Measurements from ENCODE around the gene SLC50A1.
A peak's percentile ranks its signal among the peaks of the same experiment; 100 is the strongest.

SLC50A1 gene

GRCh38 chr1:155091071-155092051, 44.3 kb upstream of the SLC50A1 start:
- peak in 1 of 2 experiments; percentile 68 for DNase-seq (ENCODE audit: low read depth in 1 of 2, low spot score in 1 of 2)
- H3K4me3 ChIP-seq (replicated peaks; ENCODE audit: insufficient read depth, low read length) = no peak overlapping the region
- no peak overlapping the region for H3K27ac ChIP-seq (replicated peaks)
- TF ChIP-seq GABPA (IDR thresholded peaks at IDR 0.05; ENCODE audit: low read depth) = no peak
- TF ChIP-seq, protein P1, sequence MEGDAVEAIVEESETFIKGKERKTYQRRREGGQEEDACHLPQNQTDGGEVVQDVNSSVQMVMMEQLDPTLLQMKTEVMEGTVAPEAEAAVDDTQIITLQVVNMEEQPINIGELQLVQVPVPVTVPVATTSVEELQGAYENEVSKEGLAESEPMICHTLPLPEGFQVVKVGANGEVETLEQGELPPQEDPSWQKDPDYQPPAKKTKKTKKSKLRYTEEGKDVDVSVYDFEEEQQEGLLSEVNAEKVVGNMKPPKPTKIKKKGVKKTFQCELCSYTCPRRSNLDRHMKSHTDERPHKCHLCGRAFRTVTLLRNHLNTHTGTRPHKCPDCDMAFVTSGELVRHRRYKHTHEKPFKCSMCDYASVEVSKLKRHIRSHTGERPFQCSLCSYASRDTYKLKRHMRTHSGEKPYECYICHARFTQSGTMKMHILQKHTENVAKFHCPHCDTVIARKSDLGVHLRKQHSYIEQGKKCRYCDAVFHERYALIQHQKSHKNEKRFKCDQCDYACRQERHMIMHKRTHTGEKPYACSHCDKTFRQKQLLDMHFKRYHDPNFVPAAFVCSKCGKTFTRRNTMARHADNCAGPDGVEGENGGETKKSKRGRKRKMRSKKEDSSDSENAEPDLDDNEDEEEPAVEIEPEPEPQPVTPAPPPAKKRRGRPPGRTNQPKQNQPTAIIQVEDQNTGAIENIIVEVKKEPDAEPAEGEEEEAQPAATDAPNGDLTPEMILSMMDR (IDR thresholded peaks at IDR 0.05; ENCODE audit: insufficient read depth, low read length) = peak; percentile 94
- H3K27me3 ChIP-seq (ENCODE audit: insufficient read depth, poor library complexity, severe bottlenecking) = peaks cover 3% of the 10 kb centered on the region

DNA sequence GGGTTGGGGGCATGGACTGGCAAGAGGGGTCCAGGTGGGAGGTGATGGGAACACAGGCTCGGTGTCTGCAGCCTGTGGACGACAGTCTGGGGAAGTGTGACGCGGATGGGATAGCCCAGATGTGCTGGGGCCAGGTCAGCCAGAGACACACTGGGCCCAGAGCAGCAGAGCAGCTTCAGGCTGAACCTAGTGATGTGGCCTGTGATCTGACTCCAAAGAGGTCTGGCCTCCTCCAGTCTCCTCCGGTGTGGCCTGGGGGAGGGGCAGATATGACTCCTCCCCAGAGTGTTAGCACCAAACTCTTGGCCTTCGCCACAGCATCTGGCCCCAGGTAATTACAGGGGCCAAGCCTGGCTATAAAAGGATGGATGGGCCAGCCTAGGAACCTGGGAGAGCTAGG, 43.5 kb upstream of the SLC50A1 start:
- TF ChIP-seq SPI1 (IDR thresholded peaks at IDR 0.05; ENCODE audit: borderline replicate concordance, low read depth) (no peak), GABPA (IDR thresholded peaks at IDR 0.05; ENCODE audit: low read depth) (no peak), POLR2AphosphoS5 (IDR thresholded peaks at IDR 0.05; ENCODE audit: low read depth) (no peak)
- TF ChIP-seq, protein P2, sequence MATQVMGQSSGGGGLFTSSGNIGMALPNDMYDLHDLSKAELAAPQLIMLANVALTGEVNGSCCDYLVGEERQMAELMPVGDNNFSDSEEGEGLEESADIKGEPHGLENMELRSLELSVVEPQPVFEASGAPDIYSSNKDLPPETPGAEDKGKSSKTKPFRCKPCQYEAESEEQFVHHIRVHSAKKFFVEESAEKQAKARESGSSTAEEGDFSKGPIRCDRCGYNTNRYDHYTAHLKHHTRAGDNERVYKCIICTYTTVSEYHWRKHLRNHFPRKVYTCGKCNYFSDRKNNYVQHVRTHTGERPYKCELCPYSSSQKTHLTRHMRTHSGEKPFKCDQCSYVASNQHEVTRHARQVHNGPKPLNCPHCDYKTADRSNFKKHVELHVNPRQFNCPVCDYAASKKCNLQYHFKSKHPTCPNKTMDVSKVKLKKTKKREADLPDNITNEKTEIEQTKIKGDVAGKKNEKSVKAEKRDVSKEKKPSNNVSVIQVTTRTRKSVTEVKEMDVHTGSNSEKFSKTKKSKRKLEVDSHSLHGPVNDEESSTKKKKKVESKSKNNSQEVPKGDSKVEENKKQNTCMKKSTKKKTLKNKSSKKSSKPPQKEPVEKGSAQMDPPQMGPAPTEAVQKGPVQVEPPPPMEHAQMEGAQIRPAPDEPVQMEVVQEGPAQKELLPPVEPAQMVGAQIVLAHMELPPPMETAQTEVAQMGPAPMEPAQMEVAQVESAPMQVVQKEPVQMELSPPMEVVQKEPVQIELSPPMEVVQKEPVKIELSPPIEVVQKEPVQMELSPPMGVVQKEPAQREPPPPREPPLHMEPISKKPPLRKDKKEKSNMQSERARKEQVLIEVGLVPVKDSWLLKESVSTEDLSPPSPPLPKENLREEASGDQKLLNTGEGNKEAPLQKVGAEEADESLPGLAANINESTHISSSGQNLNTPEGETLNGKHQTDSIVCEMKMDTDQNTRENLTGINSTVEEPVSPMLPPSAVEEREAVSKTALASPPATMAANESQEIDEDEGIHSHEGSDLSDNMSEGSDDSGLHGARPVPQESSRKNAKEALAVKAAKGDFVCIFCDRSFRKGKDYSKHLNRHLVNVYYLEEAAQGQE (IDR thresholded peaks at IDR 0.05; ENCODE audit: insufficient replicate concordance, low read depth) = no peak
- TF ChIP-seq, protein P1 (IDR thresholded peaks at IDR 0.05; ENCODE audit: insufficient read depth, low read length) = no peak
- Histone ChIP-seq H3K27me3 (ENCODE audit: insufficient read depth, poor library complexity, severe bottlenecking) (peaks cover 3% of the 10 kb centered on the region), H3K27ac (replicated peaks) (no peak overlapping the region), H3K4me3 (replicated peaks; ENCODE audit: insufficient read depth, low read length) (no peak overlapping the region)
- DNase-seq (ENCODE audit: low read depth in 1 of 2, low spot score in 1 of 2) = no peak

DNA sequence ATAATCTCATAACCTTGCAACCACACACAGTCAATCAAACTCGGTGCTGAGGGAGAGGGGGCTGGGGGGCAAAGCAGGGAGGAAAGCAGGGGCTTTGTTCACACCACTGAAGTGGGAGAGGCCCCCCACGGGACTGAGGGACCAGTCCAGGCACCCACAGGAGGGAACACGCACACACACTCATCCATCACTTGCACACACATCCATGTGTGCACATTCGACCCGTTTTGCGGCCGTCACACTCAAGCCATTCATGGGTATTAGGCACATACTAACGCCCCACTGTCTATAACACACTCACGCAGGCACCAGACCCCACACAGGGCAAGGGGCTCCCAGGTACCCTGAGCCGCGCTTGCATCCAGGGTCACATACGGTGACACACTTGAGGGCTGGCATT, 43.0 kb upstream of the SLC50A1 start:
- TF ChIP-seq GABPA (IDR thresholded peaks at IDR 0.05; ENCODE audit: low read depth) (no peak), SPI1 (IDR thresholded peaks at IDR 0.05; ENCODE audit: borderline replicate concordance, low read depth) (no peak), POLR2AphosphoS5 (IDR thresholded peaks at IDR 0.05; ENCODE audit: low read depth) (no peak)
- TF ChIP-seq, protein P1 (IDR thresholded peaks at IDR 0.05; ENCODE audit: insufficient read depth, low read length) = no peak
- TF ChIP-seq, protein P2 (IDR thresholded peaks at IDR 0.05; ENCODE audit: insufficient replicate concordance, low read depth) = no peak
- Histone ChIP-seq H3K27ac (replicated peaks) (no peak overlapping the region), H3K27me3 (ENCODE audit: insufficient read depth, poor library complexity, severe bottlenecking) (peaks cover 3% of the 10 kb centered on the region), H3K4me3 (replicated peaks; ENCODE audit: insufficient read depth, low read length) (no peak overlapping the region)
- DNase-seq (ENCODE audit: low read depth in 1 of 2, low spot score in 1 of 2) = no peak

Measured in HL-60 (cell line).